GM19395 (cell line): ENCODE results near the gene NHSL2.

Source experiments
- ATAC-seq: cut with Tn5 transposase; IDR thresholded peaks from one replicate; pipeline ENCODE4 v1.9.1; 2021; ENCODE audit warnings: mild to moderate bottlenecking, moderate library complexity; ENCODE audit not compliant: unreplicated experiment

Gene NHSL2

GRCh38 chrX:72060921-72061490, 150.4 kb downstream of the NHSL2 start:
- no peak for ATAC-seq

GRCh38 chrX:72062916-72063315, 152.3 kb downstream of the NHSL2 start:
- no peak for ATAC-seq

GRCh38 chrX:72069350-72070160, 158.9 kb downstream of the NHSL2 start:
- ATAC-seq = no peak

GRCh38 chrX:72071213-72071612, 160.6 kb downstream of the NHSL2 start:
- ATAC-seq = no peak

- ATAC-seq = no peak
Observed at GRCh38 chrX:72073633-72074032, 163.0 kb downstream of the NHSL2 start.

- ATAC-seq = no peak
Observed at GRCh38 chrX:72078411-72078810, 167.8 kb downstream of the NHSL2 start.

- ATAC-seq = no peak
Observed at GRCh38 chrX:72079607-72080006, 169.0 kb downstream of the NHSL2 start.

GRCh38 chrX:72080150-72080549, 169.5 kb downstream of the NHSL2 start:
- ATAC-seq = no peak

GRCh38 chrX:72080800-72081199, 170.2 kb downstream of the NHSL2 start:
- no peak for ATAC-seq

- ATAC-seq = no peak
Observed at GRCh38 chrX:72081605-72082320, 171.1 kb downstream of the NHSL2 start.

- no peak for ATAC-seq
Observed at GRCh38 chrX:72083291-72083690, 172.6 kb downstream of the NHSL2 start.

GRCh38 chrX:72084114-72084513, 173.5 kb downstream of the NHSL2 start:
- ATAC-seq = no peak

GRCh38 chrX:72086995-72087394, 176.3 kb downstream of the NHSL2 start:
- no peak for ATAC-seq

GRCh38 chrX:72088761-72089160, 178.1 kb downstream of the NHSL2 start:
- ATAC-seq = no peak

GRCh38 chrX:72089254-72089653, 178.6 kb downstream of the NHSL2 start:
- ATAC-seq = no peak

- peak; percentile 90 for ATAC-seq
Observed at GRCh38 chrX:72094894-72095293, 184.2 kb downstream of the NHSL2 start.

- no peak for ATAC-seq
Observed at GRCh38 chrX:72095370-72095769, 184.7 kb downstream of the NHSL2 start.

GRCh38 chrX:72097098-72097497, 186.5 kb downstream of the NHSL2 start:
- ATAC-seq = no peak

GRCh38 chrX:72100051-72100755, 189.6 kb downstream of the NHSL2 start:
- ATAC-seq = no peak

GRCh38 chrX:72100824-72101351, 190.2 kb downstream of the NHSL2 start:
- ATAC-seq = peak; percentile 72

GRCh38 chrX:72101597-72102037, 191.0 kb downstream of the NHSL2 start:
- no peak for ATAC-seq
